HG02852 (cell line): ENCODE data around the gene FAM219B.
A peak's percentile ranks its signal among the peaks of the same experiment; 100 is the strongest.
"Not testable (repeated sequence)": the region's sequence is repeated elsewhere in the genome, so short reads cannot be mapped to it uniquely, and the experiment has no call there.

Experiments
- ATAC-seq: cut with Tn5 transposase; IDR thresholded peaks from one replicate; pipeline ENCODE4 v1.9.1; 2021; ENCODE audit warnings: mild to moderate bottlenecking, moderate library complexity; ENCODE audit not compliant: unreplicated experiment

The FAM219B gene

DNA sequence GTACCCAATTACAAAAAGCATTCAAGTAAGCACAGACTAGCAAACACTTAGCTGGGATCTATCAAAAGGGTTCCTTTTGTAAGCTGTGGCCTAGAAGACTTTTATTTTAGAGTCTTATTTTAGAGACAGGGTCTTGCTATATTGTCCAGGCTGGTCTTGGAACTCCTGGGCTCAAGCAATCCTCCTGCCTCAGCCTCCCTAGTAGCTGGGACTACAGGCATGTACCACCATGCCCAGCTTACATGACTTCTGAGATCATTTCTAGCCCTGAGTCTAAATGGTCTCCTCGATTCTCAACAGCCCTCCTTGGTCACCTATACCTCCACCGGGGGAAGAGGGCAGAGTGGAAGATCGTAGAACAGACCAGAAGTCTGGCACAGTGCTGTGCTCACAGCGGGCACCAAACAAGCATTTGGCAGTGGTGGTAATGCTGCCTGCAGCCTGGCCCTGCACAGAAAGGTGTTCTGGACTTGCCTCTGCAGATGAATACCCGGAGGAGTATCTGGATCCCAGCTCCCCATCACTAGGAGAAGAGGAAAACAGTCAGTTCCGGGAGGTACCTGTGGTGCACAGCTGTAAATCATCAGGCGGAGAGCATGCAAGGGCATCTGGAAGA, 2.4 kb downstream of the FAM219B start:
- no peak for ATAC-seq

DNA sequence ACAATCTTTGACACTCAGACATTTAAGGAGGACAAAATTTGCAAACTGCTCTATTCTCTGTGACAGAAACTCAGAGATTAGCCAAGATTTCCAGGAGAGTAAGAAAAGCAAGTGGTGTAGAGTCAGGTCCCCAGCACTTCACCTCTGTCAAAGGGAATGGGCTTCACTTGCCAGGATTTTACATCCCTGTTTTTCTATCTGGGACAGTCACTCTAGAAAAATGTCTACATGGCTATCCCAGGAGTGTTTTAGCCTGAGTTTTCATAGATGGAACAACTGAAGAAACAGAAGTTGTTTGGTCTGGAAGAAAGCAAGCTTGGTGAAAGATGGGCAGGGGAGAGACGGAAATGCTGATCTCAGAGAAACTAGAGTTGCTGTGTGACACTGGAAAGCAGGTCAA, 3.0 kb downstream of the FAM219B start:
- ATAC-seq, result no peak

DNA sequence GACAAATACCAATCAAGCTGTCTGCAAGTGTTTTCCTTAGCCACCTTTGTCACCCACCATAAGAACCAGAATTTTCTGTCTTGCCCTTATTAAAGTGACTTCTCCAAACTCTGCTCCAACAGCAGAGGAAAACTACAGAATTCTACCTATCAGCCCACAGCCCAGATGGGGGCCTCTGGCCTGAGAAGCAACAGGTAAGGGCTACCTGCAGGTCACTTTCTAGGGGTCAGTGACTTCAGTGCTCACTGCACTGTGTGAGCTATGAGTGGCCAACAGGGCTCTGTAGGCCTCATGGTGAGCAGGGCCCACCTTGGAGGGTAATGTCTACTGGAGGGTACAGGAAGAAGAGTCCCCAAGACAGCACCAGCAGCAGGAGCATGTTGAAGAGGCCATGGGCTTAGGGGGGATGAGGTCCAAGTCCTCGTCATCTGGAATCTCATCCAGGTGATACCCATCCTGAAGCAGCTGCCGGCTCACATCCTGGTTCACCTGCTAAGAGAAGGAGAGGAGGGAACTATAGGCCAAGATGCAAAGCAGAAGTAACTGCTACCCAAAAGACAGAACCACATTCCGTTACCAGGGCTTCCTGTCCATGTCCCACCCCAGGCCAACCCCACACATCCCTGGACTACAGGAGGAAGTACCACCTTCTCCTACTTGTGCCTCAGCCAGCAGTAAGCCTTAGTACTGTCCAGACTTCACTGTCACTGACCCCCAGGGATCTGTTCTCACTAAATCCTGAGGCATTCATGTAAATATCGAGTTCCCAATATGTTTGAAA, 4.2 kb downstream of the FAM219B start:
- ATAC-seq, result no peak

DNA sequence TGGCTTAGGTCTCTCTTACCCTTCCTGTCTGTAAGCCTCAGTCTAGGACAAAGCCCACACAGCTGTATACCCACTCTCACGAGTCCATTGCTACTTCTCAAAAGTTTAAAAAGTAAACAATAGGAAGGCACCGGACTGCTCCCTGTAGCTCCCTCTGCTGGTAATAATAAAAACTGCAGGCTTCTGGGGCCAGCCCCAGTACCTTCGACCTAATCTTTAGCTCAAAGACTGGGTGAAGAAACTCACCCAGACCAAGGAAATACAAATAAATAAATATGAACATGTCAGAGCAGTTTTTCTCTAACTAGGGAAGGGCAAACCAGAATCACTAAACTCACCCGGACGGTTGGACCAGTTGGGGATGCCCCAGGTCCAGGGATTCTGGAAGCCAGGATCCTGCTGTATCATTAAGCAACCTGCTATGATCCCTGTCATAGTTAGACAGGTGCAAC, 5.0 kb downstream of the FAM219B start:
- ATAC-seq, result no peak

DNA sequence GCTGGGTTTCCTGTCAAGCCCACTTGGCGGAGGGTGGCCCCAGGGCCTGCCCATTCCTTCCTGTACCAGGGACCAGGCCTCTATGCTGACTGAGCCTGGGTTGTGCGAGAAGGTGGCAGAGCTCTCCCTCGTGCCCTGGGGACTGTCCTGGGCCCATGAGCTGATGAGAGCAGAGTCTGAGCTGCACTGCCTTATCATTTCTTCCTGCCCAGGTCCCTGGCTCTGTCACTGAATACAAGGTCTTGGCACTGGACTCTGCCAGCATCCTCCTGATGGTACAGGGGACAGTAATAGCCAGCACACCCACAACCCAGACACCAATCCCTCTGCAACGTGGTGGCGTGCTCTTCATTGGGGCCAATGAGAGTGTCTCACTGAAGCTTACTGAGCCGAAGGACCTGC, 9.3 kb downstream of the FAM219B start:
- ATAC-seq, result no peak

DNA sequence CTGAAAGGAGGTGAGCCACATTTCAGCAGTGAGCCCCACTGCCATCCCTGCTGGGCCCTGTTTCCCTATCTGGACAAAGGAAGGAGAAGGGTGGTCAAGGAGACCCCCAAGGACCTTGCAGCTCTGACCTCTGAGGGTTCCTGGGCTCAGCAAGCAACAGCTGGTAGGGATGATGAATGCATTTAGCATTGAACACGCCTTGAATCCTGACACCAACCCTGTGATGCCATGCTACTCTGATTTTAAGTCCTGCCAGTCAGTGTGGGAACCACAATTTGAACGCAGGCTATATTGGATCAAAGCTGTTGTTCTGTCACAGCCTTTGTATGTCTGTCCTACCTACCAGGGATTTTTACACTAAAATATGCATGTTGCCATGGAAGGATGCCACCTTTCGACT, 10.3 kb downstream of the FAM219B start:
- no peak for ATAC-seq

DNA sequence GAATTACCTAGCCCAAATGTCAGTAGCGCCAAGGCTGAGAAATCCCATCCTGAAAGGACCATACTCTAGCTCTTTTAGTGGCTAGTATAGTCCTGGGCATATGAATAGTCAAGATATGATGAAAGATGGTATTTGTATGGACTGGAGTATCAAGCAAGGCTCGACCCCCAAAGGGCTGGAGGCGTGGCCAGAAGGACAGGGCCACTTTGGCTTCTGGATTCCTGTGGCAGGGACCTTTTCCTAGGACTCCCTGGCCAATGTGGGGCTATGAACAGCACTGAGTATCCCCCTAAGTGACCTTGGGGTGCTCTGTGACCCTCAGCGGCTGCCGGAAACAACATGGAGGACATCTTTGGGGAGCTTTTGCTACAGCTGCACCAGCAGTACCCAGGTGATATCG, 10.8 kb downstream of the FAM219B start:
- ATAC-seq, result no peak

DNA sequence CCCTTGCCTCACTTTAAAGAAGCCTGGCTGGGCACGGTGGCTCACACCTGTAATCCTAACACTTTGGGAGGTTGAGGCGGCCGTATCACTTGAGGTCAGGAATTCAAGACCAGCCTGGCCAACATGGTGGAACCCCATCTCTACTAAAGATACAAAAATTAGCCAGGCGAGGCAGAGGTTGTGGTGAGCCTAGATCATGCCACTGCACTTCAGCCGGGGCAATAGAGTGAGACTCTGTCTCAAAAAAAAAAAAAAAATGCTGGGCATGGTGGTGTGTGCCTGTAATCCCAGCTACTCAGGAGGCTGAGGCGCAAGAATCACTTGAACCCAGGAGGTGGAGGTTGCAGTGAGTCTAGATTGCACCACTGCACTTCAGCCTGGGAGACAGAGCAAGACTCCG, 12.3 kb downstream of the FAM219B start:
- not testable (repeated sequence) for ATAC-seq

DNA sequence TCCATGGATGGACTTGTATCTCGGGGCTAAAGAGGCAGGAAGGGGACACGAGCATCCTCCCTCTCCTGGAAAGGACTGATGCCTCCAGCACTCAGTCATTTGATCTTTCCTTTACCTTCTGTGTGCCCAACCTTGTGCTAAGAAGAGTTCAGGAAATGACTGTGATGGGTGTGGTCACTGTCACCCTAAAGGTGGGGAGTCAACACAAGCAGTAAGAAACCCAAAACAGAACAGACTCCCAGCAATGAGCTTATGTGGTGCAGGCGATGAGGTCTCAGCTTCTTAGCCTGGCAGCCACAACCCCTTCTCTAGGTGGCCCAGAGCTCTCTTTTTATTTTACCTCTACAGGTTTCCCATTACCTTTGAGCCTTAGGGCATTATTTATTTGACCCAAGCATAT, 13.0 kb downstream of the FAM219B start:
- no peak for ATAC-seq

DNA sequence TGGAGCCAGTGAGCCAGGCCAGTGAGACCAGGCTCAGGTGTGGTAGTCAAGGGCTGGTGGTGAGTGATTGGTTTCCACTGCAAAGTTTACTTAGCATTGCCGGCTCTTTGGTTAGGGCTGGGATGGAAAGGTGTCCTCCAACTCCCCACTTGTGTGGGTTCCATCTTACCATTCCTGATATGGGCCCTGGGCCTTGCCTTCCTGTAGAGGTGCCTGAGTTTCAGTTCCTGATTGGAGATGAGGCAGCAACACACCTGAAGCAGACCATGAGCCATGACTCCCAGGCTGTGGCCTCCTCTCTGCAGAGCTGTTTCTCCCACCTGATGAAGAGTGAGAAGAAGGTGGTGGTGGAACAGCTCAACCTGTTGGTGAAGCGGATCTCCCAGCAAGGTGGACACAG, 13.7 kb downstream of the FAM219B start:
- ATAC-seq, result no peak

DNA sequence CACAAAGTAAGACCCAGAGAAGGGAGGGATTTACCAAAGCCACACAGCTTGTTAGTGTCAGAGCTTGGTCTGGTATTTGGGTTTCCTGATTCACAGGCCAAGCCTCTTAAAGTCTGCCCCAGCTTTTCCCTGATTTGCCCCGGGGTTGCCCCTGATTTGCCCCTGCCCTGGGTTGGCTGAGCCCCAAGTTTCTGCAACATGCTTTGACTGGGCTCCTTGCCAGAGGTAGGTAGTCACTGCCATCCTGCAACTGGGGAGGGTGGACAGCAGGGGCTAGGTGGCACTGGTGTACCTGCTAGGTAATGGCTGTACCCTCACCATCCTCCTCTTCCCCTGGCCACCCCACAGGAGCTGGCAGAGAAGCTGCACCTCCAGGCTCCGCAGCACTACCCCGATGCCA, 14.3 kb downstream of the FAM219B start:
- ATAC-seq, result no peak

DNA sequence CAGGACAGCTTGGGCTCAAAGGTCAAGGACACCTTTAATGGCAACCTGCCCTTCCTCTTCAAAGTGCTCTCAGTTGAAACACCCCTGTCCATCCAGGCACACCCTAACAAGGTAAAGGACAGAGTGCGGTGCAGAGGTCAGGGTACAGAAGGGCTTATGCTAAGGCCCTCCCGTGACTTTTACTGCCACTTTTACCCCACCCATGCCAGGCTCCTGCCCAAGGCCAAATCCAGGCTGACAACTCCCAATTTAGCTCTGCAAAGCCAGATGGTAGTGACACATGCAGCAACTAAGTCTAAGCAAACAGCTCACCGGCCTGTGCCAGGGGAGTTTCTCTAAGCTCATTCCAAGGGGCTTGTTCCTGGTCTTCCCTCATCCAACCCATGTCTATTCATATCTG, 15.2 kb downstream of the FAM219B start:
- ATAC-seq, result no peak

DNA sequence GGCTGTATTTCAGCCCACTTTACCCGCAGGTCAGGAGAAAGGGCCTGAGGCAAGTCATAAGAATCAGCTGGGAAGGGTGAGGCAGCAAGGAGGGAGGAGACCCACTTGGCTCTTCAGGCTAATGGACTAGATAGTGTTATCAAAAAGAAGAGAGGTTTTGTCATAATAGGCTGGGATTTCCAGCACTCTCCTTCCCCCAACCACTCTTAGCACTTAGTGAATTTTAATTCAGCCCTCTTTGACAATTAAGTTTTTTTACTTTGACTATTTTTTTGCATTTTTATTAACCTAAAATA, 16.0 kb downstream of the FAM219B start:
- ATAC-seq, result no peak

DNA sequence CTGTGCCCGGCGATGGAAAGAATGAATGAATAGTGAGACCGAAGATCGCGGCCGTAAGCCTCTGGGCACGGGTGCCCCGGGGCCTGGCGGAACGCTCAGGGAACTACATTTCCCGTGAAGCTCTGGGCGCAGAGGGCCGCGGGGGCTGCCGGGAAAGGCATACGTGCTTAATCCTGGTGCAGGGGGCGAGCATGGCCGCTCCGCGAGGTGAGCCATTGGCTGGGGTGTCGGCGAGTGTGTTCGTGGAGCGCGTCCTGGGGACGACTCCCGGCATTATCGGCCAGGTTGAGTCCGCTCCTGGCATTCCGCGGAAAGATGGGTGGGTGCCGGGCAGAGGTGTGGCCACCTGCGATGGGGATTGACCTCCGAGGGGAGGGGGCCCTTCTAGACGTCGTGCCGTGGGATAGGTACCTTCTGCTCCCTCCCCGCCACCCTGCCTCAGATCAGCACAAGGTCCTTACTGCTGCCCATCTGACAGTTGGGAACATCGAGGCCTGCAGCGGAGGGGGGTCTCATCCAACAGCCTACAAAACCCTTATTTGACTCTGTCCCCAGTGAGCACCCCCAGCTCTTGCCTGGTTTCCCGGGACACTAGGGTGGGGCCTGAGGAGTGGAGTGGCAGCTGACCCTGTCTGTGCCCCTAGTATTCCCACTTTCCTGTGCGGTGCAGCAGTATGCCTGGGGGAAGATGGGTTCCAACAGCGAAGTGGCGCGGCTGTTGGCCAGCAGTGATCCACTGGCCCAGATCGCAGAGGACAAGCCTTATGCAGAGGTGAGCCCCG, 16.6 kb downstream of the FAM219B start, which contains the start of gene MPI:
MPI (plus strand) TSS at position 160 of the 782 bp plus-strand sequence; CDS start at position 192, 32 bp downstream.
- peak; percentile 92 for ATAC-seq

DNA sequence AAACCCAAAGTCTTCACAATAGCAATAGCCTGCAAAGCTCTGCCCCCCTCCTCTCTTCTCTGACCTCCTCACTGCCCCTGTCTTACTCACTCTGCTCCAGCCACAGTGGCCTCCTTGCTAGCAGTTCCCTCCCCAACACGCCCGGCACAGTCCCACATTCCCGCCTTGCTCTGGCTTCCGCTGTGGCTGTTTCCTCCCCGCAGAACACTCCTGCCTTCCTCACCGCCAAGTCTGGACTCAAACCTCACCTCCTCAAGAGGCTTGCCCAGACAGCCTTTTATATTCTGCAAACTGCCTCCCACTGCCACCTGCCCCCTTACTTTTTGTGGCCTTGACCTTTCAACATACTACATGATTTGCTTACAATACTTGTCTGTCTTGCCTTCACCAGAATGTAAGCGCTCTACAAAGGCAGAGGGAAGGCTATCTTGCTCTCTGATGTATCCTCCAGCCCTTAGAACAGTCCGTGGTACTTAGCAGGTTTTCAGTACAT, 17.2 kb downstream of the FAM219B start:
- ATAC-seq, result peak; percentile 14

DNA sequence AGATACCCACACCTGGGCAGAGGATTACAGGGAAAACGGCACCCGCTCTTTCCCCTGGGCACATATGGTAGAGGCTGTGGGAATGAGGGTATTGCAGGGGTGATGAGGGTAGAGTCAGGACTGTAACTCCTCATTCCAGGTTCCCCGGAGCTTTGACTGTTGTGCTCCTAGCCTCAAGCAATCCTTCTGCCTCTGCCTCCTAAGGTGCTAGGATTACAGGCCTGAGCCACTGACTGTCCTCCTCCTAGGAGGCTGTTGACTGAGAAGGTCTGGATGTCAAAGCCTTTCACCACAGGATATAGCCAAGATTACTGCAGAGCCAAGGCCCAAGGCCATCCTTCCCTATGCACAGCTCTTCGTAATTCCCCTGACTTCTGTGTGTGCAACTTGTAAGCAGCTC, 17.9 kb downstream of the FAM219B start:
- no peak for ATAC-seq

DNA sequence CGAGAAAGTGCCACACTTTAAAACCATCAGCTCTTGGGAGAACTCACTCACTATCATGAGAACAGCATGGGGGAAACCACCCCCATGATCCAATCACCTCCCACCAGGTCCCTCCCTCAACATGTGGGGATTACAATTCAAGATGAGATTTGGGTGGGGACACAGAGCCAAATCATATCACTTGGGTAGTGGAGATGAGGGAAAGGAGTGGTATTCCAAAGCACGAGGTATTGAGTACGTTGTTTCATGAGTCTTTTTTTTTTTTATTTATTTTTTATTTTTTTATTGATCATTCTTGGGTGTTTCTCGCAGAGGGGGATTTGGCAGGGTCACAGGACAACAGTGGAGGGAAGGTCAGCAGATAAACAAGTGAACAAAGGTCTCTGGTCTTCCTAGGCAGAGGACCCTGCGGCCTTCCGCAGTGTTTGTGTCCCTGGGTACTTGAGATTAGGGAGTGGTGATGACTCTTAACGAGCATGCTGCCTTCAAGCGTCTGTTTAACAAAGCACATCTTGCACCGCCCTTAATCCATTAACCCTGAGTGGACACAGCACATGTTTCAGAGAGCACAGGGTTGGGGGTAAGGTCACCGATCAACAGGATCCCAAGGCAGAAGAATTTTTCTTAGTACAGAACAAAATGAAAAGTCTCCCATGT, 19.0 kb downstream of the FAM219B start:
- not testable (repeated sequence) for ATAC-seq

DNA sequence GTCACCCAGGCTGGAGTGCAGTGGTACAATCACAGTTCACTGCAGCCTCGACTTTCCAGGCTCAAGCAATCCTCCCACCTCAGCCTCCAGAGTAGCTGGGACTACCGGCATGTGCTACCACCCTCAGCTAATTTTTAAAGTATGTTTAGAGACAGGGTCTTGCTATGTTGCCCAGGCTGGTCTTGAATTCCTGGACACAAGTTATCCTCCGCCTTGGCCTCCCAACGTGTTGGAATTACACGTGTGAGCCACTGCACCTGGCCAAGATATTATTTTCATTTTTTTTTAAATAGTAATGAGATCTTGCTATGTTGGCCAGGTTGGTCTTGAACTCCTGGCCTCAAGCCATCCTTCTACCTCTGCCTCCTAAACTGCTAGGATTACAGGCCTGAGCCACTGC, 21.2 kb downstream of the FAM219B start:
- no peak for ATAC-seq

DNA sequence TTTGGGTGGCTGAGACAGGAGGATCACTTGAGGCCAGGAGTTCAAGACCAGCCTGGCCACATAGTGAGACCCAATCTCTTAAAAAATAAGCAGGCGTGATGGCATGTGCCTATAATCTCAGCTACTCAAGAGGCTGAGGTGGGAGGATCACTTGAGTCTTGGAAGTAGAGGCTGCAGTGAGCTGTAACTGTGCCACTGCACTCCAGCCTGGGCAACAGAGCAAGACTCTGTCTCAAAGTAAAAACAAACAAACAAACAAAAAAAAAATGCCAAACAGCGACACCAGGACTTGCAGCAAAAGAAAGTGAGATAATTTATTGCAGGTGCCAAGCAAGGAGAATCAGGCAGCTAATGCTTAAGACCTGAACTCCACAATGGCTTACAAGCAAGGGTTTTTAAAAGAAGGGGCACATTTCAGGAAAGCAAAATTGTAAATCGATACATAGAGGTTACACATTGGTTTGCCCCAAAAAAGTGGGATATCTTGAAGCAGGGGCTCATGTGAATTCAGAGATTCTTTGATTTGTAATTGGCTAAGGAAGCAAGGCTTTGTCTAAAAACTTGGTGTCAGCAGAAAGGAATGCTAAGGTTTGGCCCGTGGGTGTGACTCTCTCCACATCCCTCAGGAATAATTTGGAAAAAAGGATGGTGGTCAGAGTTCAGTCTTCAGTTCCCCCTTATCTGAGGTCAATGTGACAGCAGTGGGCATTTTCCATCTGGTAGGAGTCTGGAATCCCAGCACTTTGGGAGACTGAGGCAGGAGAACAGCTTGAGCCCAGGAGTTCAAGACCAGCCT, 22.0 kb downstream of the FAM219B start:
- ATAC-seq, result no peak

DNA sequence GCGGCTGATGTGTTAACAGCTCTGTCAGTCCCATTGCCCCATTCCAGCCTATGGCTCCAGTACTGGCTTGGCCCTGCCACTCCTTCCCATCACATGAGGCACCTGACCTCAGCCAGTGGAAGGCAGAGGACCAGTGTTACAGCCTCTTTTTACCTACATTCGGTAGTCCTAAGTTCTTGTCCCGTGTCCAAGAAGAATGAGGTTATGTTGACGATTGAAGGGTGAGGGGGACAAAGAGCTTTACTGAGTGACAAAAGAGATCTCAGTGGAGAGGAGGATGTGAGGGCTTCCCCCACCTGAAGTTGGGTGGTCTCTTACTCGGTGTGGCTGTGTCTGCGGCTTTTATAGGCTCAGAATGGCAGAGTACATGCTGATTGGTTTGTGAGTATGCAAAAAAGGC, 24.1 kb downstream of the FAM219B start:
- no peak for ATAC-seq
